GM21529 (cell line): ENCODE measurements around the gene FOXA3.
"Not testable (repeated sequence)": the region's sequence is repeated elsewhere in the genome, so short reads cannot be mapped to it uniquely, and the experiment has no call there.

Experiments
- ATAC-seq: cut with Tn5 transposase; IDR thresholded peaks from one replicate; pipeline ENCODE4 v1.9.1; 2021; ENCODE audit not compliant: unreplicated experiment

The FOXA3 gene

GRCh38 chr19:45827459-45828093 is 36.5 kb upstream of the FOXA3 start:
- no peak for ATAC-seq

DNA sequence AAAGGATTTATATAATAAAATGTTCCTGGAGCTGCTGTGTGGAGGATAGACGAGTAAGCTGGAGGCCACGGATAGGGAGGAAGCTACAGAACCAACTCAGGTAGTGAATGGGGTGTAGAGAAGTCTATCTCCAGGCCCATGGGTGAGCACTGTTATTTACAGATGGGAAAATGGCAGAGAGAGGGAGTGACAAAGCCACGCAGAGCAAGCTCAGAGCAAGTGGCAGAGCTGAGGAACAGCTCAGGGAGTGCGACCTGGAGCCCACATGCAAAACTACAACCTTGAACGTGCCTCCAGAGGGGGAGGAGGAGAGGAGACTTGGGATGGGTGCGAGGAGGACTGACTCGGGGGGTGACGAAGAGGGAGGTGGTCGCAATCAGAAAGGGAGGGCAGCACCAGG is 35.6 kb upstream of the FOXA3 start:
- ATAC-seq: no peak

GRCh38 chr19:45828945-45829344 is 35.2 kb upstream of the FOXA3 start:
- no peak for ATAC-seq

DNA sequence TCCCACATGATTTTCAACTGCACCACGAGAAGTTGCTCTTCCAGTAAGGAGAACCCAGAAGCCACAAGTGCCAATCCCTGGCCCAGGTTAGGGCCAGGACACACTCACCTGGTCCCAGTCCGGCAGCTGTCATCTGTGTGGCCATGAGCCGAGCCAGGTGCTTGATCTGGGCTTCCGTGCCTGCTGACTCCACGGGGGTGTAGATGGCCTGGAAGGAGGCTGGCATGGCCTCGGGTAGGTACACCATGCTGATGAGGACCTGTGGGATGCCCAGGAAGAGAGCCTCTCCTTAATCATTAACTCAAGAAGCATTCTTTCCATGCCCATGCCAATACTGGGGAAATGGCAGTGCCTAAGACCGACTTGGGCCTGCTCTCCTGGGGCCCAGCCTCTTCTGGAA is 29.2 kb upstream of the FOXA3 start:
- ATAC-seq: no peak

DNA sequence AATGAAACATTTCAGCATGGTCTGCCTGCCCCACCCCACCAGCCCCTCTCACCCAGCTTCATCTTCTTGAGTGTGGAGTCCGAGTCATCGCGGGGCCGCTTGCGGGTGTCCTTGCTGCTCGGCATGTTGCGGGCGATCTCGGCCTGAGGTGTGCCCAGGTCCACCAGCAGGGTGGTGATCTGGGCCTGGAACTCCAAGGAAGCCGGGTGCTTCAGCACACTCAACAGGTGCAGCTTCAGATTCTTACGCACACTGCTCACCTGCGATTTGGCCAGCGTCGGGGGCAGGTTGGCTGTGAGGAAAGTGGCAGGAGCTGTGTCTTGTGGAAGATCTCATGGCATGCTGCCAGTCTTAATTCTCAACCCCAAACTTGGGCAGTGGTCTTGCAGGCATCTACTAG is 21.9 kb upstream of the FOXA3 start:
- ATAC-seq: no peak

- ATAC-seq: no peak
These were observed 16.5 kb upstream of the FOXA3 start for GRCh38 chr19:45847663-45848062.

DNA sequence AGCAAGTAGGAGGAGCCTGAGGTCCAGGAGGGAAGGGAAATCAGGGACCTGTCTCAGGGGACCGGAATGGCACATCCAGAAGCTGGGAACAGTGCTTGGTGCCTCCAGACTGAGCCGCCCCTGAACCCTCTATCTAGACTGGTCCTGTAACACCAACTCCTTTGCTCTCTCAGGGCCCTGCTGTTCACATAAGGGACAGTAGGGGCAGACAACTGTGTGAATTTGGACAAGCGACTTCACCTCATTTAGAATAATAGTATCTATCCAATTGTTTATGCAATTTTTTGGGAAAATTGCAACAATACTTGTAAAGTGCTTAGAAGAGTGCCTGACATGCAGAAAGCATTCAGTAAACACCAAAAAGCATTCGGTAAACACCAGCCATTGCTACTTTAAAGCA is 15.2 kb upstream of the FOXA3 start:
- no peak for ATAC-seq

GRCh38 chr19:45852145-45852750 is 11.9 kb upstream of the FOXA3 start:
- ATAC-seq: no peak

DNA sequence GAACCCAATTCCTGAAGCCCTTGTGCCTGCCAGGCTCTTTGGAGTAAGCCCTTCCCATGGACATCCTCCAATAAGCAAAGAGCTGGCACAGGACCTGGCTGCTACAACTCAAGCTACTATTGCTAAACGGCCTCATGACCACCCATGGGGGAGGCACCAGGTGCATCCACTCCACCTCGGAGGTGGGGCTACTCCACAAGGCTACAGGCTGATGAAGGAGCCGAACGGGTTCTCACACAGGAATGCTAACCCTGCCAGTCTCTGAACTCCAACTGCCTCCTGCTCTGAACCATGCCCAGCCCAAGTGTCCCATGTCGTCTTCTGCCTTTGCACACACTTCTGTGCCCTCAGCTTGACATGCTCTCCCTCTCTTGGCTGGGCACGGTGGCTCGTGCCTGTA is 11.1 kb upstream of the FOXA3 start:
- ATAC-seq: no peak

- ATAC-seq: no peak
These were observed 9.9 kb upstream of the FOXA3 start for GRCh38 chr19:45854167-45854778.

DNA sequence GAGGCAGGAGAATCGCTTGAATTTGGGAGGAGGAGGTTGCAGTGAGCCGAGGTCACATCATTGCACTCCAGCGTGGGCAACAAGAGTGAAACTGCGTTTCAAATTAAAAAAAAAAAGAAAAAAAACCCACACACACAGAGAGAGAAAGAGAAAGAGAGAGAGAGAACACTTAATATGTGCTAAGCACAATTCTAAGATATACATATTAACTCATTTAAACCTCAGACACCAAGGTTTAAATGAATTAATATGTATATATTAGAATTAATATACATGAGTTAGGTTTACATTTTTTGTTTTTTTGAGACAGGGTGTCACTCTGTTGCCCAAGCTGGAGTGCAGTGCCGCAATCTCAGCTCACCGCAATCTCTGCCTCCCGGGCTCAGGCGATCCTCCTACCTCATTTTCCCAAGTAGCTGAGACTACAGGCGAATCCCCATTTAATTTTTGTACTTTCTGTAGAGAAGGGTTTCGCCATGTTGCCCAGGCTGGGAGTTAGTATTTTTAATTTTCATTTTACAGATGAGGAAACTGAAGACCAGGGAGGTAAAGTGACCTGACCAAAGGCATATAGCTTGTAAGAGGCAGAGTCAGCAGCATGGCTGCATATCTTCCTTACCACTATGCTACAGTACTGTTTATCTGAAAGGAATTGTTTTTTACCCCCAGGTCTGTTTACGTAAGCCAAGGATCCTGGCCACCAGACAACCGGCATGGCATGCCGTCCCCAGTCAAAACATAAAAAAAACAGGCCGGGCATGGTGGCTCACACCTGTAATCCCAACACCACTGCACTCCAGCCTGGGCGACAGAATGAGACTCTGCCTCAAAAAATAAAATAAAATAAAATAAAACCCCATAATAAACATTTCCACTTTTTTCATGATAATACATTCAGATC is 3.5 kb upstream of the FOXA3 start:
- no peak for ATAC-seq

DNA sequence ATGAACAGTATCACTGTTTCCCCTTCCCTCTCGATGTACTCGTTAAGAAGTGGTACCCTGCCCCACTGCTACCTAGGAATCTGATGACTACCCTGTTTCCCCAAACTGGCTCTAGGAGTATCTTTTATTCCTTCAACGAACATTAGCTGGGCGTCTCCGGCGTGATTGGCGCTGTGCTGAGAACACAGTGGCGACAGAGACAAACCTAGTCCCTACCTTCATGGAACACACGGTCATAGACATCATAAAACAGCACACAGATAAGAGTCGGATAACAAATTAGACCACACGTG is 1.9 kb upstream of the FOXA3 start:
- no peak for ATAC-seq

GRCh38 chr19:45862564-45863334 is 1.4 kb upstream of the FOXA3 start, which contains the start of gene SYMPK:
Gene SYMPK, minus strand, starts transcription at chr19:45863147. Its CDS starts 8,652 bp downstream, at chr19:45854495.
- peak; percentile 85 for ATAC-seq

- ATAC-seq: no peak
These were observed 739 bp upstream of the FOXA3 start for GRCh38 chr19:45863335-45863839.

- ATAC-seq: no peak
These were observed 530 bp downstream of the FOXA3 start for GRCh38 chr19:45864629-45865082.

DNA sequence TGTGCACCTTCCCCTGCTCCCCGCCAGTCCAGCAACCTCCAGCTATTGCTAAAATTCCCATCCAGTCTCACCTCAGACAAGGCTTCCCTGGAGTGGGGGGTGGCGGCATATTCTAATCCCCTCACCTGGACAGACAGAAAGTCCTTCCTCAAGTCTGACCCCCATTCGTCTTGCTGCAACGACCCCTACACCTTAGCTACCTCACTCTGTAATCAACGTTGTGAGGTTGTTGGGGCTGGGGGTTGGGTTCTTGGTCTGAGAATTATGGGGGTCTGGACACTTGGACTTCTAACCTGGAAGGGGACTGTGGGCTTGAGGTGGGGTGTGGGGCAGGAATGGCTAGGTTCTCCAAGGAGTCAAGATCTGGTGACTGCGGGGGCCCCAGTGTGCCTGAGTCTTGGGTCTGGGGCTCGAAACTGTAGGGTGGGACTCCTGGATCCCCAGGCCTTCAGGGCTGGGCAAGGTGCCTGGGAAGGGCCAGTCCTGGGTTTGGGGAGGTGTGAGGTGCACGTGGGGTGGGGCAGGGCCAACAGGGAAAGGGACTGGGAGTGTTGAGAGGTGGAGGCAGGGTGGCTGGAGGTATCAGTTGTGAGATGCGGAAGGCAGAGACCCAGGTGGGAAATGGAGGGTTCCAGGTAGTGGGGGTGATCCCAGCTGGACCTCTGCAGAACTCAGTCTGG is 1.3 kb downstream of the FOXA3 start:
- no peak for ATAC-seq

DNA sequence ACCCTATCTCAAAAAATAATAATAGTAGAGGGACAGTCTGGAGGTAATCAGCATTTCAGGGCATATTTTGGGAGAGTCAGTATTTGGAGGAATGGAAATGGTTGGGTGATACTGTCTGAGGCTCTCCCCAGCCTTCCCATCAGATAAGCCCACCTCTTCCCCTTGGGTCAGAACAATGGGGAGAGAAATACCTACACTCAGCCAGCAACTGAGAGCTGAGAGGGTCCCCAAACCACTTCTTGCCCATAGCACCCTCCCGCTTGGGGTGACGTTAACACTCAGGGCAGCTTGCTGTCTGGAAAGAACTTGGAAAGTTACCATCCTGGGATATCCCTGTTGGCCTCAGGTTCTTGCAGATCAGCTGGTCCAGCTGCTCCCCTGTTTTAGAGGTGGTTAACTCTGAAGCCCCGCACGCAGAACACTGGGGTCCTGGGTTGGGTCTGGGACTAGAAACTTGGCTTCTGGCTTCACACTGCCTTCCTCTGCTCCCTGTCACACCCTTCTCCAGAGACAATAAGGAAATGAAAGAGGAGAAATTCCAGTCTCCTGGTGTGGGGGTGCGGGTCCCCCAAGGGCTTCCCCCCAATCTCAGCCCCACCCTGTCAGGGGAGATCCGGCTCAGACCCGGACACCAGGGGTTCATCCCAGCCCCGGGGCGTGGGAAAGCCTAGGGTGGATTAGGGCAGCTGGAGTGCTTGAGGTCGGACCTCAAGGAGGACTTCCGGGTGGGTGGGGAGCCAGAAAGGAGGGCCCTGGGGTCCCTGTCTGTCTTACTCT is 2.5 kb downstream of the FOXA3 start:
- ATAC-seq: no peak

GRCh38 chr19:45867241-45867640 is 3.1 kb downstream of the FOXA3 start:
- ATAC-seq: not testable (repeated sequence)

- ATAC-seq: no peak
These were observed 6.7 kb downstream of the FOXA3 start for GRCh38 chr19:45870798-45871197.
